Measurements from ENCODE around the gene SLC16A12. TPM values are rescaled to one million over a fixed set of nuclear protein-coding genes. Genes with fewer than 3 reads are reported as not detected.

Gene SLC16A12
- total RNA-seq, 1 donor from 2014 or later, result not detected

DNA sequence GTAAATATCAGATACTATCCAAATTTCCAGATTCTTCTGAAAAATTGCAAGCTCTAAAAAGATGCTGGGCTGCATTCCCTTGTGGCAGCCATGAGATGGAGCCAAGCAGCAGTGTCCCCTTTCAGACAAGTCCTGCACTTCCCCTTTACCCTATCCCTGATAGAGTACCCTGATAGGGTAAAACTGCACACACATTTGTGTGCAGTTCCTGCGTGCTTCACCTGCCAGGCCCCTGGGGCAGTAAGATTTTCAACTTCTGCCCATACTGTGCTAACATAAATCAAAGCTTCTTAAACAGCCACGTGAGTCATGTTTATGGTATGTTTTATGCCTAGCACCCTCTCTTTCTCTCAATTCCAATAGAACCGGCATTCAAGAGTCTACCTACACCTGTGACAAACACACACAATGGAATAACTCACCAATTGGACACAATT is 68.8 kb downstream of the SLC16A12 start:
- POLR2A ChIA-PET, result no interaction called here
- CTCF ChIA-PET, result interaction anchor here (1.0 to 1.1 kb wide), 2 partner anchors 8 to 235 kb away, joined by 3 read pairs; partner anchors contain the start of gene KIF20B
- TF ChIP-seq, protein P1, sequence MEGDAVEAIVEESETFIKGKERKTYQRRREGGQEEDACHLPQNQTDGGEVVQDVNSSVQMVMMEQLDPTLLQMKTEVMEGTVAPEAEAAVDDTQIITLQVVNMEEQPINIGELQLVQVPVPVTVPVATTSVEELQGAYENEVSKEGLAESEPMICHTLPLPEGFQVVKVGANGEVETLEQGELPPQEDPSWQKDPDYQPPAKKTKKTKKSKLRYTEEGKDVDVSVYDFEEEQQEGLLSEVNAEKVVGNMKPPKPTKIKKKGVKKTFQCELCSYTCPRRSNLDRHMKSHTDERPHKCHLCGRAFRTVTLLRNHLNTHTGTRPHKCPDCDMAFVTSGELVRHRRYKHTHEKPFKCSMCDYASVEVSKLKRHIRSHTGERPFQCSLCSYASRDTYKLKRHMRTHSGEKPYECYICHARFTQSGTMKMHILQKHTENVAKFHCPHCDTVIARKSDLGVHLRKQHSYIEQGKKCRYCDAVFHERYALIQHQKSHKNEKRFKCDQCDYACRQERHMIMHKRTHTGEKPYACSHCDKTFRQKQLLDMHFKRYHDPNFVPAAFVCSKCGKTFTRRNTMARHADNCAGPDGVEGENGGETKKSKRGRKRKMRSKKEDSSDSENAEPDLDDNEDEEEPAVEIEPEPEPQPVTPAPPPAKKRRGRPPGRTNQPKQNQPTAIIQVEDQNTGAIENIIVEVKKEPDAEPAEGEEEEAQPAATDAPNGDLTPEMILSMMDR (IDR thresholded peaks at IDR 0.05), result no peak
- DNase-seq (no peak), ATAC-seq (ENCODE audit: low read depth) (peak; percentile 54)
- Mint-ChIP-seq H3K36me3 (ENCODE audit: low read depth) (no peaks in the 10 kb centered on the region), H3K4me1 (no peaks in the 10 kb centered on the region), H3K4me3 (no peak overlapping the region), H3K9me3 (no peaks in the 10 kb centered on the region), H3K27ac (no peak overlapping the region), H3K27me3 (peaks cover under 1% of the 10 kb centered on the region)
- intact Hi-C loops (cut with micrococcal nuclease), result loop anchor here (2.0 kb wide), 1 partner anchor 96 kb away; no protein-coding TSS in a partner anchor

DNA sequence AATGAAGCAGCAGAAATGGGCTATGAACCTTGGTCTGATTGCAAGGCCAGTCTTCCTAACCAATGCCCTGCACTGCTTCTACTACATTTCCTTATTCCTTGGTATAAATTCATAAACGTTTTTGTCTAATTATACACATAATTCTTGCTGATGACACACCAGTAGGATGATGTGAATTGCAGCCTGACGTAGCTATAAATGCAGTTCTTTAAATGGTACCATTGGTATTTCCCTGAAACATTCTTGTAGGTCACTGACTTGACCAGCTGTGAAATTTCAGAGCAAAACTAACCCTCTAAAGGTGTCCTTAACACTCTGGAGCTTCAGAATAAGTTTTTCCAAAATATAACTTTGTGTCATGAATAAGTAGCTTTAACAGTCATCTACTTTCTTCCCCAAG is 70.2 kb downstream of the SLC16A12 start:
- Mint-ChIP-seq H3K36me3 (ENCODE audit: low read depth) (no peaks in the 10 kb centered on the region), H3K27ac (no peak overlapping the region), H3K4me3 (no peak overlapping the region), H3K4me1 (no peaks in the 10 kb centered on the region), H3K27me3 (peaks cover 2% of the 10 kb centered on the region), H3K9me3 (no peaks in the 10 kb centered on the region)
- DNase-seq (no peak), ATAC-seq (ENCODE audit: low read depth) (no peak)
- ChIA-PET POLR2A (no interaction called here), CTCF (interaction anchor here (0.5 kb wide), 1 partner anchor 246 kb away, joined by 3 read pairs; no protein-coding TSS in a partner anchor)
- TF ChIP-seq, protein P1 (IDR thresholded peaks at IDR 0.05), result no peak
- intact Hi-C loops (cut with micrococcal nuclease), result no loop called here

DNA sequence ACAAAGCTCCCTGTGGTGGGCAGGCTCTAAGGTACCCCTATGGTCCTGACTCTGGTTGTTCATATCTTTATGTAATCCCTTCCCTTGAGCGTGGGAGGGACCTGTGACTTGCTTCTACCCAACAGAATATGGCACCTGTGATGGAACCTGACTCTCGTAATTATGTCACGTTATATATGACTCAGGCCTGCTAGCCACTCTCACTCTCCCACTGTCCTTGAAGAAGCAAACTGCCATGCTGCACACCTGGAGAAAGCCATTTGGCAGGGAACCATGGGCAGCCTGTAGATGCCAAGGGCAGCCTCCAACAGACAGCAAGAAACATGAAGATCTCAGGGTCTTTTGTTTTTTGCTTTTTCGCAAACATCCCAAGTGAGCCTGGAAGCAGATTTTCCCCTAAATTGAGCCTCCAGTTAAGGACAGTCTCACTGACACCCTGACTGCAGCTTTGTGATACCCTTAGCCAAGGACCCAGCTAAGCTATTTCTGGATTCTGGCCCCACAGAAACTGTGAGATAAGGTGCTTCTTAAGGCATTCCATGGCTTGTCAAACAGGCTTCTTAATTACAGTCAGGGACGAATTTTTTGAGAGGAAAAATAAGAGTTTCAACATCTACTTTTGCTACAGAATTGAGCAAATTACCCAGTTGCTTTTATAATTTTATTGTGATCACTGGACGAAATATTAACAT is 71.4 kb downstream of the SLC16A12 start:
- ChIA-PET POLR2A (no interaction called here), CTCF (no interaction called here)
- no peak overlapping the region for H3K4me3 Mint-ChIP-seq
- no peaks in the 10 kb centered on the region for H3K36me3 Mint-ChIP-seq (ENCODE audit: low read depth)
- H3K9me3 Mint-ChIP-seq, result no peaks in the 10 kb centered on the region
- TF ChIP-seq, protein P1 (IDR thresholded peaks at IDR 0.05), result no peak
- no peaks in the 10 kb centered on the region for H3K4me1 Mint-ChIP-seq
- DNase-seq (no peak), ATAC-seq (ENCODE audit: low read depth) (no peak)
- intact Hi-C loops (cut with micrococcal nuclease), result no loop called here
- H3K27ac Mint-ChIP-seq, result no peak overlapping the region
- H3K27me3 Mint-ChIP-seq, result peaks cover 8% of the 10 kb centered on the region

DNA sequence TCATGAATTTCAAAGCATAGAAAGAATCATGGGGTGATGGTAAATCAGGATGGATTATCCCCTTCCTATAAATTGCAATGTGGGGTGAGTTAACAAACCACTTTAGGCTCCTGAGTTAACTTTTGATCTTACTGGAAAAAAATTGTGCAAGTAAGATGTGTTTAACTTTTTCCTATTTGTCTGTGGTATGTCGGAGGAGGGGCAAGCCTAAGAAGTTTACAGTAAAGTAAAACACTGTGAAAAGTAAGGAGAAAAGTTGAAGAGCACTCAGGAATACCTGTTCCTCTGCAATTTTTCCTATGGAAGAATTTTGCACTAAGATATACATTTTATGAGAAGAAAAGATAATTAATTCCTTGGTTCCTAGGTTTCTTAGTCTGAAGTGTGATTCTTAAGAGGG is 76.6 kb downstream of the SLC16A12 start:
- H3K4me3 Mint-ChIP-seq, result no peak overlapping the region
- ATAC-seq (ENCODE audit: low read depth) (no peak), DNase-seq (no peak)
- H3K9me3 Mint-ChIP-seq, result no peaks in the 10 kb centered on the region
- H3K27me3 Mint-ChIP-seq, result peaks cover 12% of the 10 kb centered on the region
- intact Hi-C loops (cut with micrococcal nuclease), result no loop called here
- peaks cover 4% of the 10 kb centered on the region for H3K4me1 Mint-ChIP-seq
- TF ChIP-seq, protein P1 (IDR thresholded peaks at IDR 0.05), result no peak
- H3K36me3 Mint-ChIP-seq (ENCODE audit: low read depth), result no peaks in the 10 kb centered on the region
- no peak overlapping the region for H3K27ac Mint-ChIP-seq
- POLR2A ChIA-PET, result no interaction called here
- CTCF ChIA-PET, result no interaction called here

DNA sequence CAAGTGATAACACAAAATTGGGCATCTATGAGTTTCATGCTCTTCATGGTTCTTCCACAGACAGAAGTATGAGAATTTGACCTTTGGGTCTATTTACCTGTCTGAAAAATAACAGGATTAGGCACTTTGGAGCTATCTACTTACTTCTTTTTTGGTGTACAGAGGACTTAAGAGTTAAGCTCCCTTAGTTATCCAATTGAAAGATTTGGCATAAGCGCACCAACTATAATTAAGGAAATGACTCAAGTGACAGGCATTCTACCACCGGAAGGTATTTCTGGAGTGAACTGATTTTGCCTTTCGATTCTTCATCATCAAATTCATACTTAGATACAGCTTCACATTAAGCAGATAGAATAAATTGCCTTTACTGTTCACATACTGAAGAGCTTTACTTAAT is 77.1 kb downstream of the SLC16A12 start:
- no peaks in the 10 kb centered on the region for H3K9me3 Mint-ChIP-seq
- H3K36me3 Mint-ChIP-seq (ENCODE audit: low read depth), result no peaks in the 10 kb centered on the region
- peaks cover 4% of the 10 kb centered on the region for H3K4me1 Mint-ChIP-seq
- POLR2A ChIA-PET, result no interaction called here
- peaks cover 12% of the 10 kb centered on the region for H3K27me3 Mint-ChIP-seq
- intact Hi-C loops (cut with micrococcal nuclease), result no loop called here
- no peak overlapping the region for H3K27ac Mint-ChIP-seq
- CTCF ChIA-PET, result no interaction called here
- DNase-seq, result no peak
- H3K4me3 Mint-ChIP-seq, result no peak overlapping the region
- TF ChIP-seq, protein P1 (IDR thresholded peaks at IDR 0.05), result no peak
- ATAC-seq (ENCODE audit: low read depth), result no peak
